GM21381 (cell line): ENCODE results near the gene PLAAT2.
"Not testable (repeated sequence)": the region's sequence is repeated elsewhere in the genome, so short reads cannot be mapped to it uniquely, and the experiment has no call there.

Experiments used
- ATAC-seq: cut with Tn5 transposase; IDR thresholded peaks from one replicate; pipeline ENCODE4 v1.9.1; 2021; ENCODE audit warnings: mild to moderate bottlenecking, moderate library complexity; ENCODE audit not compliant: unreplicated experiment

PLAAT2 gene

GRCh38 chr11:63581224-63581623 lies 18.0 kb upstream of the PLAAT2 start:
- ATAC-seq = not testable (repeated sequence)

- ATAC-seq = not testable (repeated sequence)
These were observed 15.7 kb upstream of the PLAAT2 start for GRCh38 chr11:63578882-63579281.

- ATAC-seq = no peak
These were observed 11.8 kb upstream of the PLAAT2 start for GRCh38 chr11:63574856-63575602.

GRCh38 chr11:63573881-63574855 lies 11.0 kb upstream of the PLAAT2 start:
- no peak for ATAC-seq

GRCh38 chr11:63572026-63572688 lies 9.0 kb upstream of the PLAAT2 start:
- no peak for ATAC-seq

- ATAC-seq = no peak
These were observed 6.4 kb upstream of the PLAAT2 start for GRCh38 chr11:63569570-63569969.

GRCh38 chr11:63567044-63567840 lies 4.1 kb upstream of the PLAAT2 start:
- peak; percentile 69 for ATAC-seq

GRCh38 chr11:63564784-63565350 lies 1.7 kb upstream of the PLAAT2 start:
- no peak for ATAC-seq

GRCh38 chr11:63564056-63564774 lies 1.0 kb upstream of the PLAAT2 start:
- peak; percentile 67 for ATAC-seq

GRCh38 chr11:63560506-63561180 lies 2.5 kb downstream of the PLAAT2 start:
- ATAC-seq = no peak

- no peak for ATAC-seq
These were observed 4.6 kb downstream of the PLAAT2 start for GRCh38 chr11:63558459-63559157.

GRCh38 chr11:63557570-63557969 lies 5.6 kb downstream of the PLAAT2 start:
- ATAC-seq = no peak

GRCh38 chr11:63556404-63557013 lies 6.7 kb downstream of the PLAAT2 start:
- ATAC-seq = no peak

GRCh38 chr11:63554877-63555223 lies 8.3 kb downstream of the PLAAT2 start:
- ATAC-seq = no peak

GRCh38 chr11:63553759-63554158 lies 9.4 kb downstream of the PLAAT2 start:
- no peak for ATAC-seq

- no peak for ATAC-seq
These were observed 10.3 kb downstream of the PLAAT2 start for GRCh38 chr11:63552921-63553320.

- no peak for ATAC-seq
These were observed 11.3 kb downstream of the PLAAT2 start for GRCh38 chr11:63551889-63552266.
